ENCODE data around the gene CRELD2.

DNA sequence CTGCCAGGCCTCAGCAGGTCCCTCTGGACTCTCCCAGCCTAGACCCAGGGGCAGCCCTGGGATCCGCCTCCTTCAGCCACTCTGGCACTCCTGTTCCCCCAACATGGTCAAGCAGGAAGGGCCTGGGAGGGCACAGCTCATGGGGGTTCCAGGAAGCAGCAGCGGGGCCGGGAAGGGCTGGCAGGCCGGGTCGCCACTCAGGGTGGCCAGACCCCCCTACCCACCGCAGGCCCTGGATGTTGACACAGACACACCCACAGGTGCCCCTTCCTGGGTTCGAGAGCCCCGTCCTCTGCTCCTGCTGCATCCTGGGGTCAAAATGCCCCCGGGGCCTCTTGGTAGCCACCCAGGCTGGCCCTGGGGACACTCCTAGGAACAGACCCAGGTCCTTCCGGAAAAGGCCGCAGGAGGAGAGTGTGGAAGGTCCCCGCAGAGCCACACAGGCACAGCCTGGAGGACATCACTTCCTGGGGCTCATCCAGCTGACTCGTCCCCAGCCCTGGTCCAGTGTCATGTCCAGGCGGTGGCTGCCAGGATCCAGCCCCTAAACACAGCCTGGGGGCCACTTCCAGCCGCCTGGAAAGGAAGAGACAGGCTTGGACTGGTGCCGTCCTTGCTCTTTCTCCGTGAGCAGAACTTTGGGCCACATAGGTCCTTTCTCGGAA, 35.4 kb downstream of the CRELD2 start:
- TF ChIP-seq, protein P1, sequence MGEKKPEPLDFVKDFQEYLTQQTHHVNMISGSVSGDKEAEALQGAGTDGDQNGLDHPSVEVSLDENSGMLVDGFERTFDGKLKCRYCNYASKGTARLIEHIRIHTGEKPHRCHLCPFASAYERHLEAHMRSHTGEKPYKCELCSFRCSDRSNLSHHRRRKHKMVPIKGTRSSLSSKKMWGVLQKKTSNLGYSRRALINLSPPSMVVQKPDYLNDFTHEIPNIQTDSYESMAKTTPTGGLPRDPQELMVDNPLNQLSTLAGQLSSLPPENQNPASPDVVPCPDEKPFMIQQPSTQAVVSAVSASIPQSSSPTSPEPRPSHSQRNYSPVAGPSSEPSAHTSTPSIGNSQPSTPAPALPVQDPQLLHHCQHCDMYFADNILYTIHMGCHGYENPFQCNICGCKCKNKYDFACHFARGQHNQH (CRISPR knock-in tag; IDR thresholded peaks at IDR 0.05): no peak
- no peak for TF ChIP-seq ZNF383 (CRISPR knock-in tag; IDR thresholded peaks at IDR 0.05; ENCODE audit: borderline replicate concordance)
- TF ChIP-seq, protein P2, sequence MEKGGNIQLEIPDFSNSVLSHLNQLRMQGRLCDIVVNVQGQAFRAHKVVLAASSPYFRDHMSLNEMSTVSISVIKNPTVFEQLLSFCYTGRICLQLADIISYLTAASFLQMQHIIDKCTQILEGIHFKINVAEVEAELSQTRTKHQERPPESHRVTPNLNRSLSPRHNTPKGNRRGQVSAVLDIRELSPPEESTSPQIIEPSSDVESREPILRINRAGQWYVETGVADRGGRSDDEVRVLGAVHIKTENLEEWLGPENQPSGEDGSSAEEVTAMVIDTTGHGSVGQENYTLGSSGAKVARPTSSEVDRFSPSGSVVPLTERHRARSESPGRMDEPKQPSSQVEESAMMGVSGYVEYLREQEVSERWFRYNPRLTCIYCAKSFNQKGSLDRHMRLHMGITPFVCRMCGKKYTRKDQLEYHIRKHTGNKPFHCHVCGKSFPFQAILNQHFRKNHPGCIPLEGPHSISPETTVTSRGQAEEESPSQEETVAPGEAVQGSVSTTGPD (CRISPR knock-in tag; IDR thresholded peaks at IDR 0.05): no peak
- TF ChIP-seq FOXA3 (CRISPR knock-in tag; IDR thresholded peaks at IDR 0.05): no peak

Measured in HepG2 (cell line).